Right lung (tissue), 5 donors: ENCODE measurements around the gene LZTR1. TPM values are rescaled to one million over a fixed set of nuclear protein-coding genes. Genes with fewer than 3 reads are reported as not detected.

Source experiments
- DNase-seq, 2 donors: peaks; one replicate each; pipeline ENCODE4 v3.0.0-alpha.2; 2013
- polyA plus RNA-seq, 5 donors: library from polyadenylated mRNA; unstranded; fragments of 120-200 nt; gene quantifications; one replicate each; pipeline versions ENCODE4 v1.2.1 to v1.2.3, GENCODE V29; 2013; ENCODE audit warnings: inconsistent platforms in 1 of 5, low replicate concordance in 1 of 5; ENCODE audit not compliant: insufficient read length in 5 of 5, insufficient read depth in 1 of 5

LZTR1 gene
- polyA plus RNA-seq, 5 donors = 43.4 to 67.5 (median 55.6) TPM

DNA sequence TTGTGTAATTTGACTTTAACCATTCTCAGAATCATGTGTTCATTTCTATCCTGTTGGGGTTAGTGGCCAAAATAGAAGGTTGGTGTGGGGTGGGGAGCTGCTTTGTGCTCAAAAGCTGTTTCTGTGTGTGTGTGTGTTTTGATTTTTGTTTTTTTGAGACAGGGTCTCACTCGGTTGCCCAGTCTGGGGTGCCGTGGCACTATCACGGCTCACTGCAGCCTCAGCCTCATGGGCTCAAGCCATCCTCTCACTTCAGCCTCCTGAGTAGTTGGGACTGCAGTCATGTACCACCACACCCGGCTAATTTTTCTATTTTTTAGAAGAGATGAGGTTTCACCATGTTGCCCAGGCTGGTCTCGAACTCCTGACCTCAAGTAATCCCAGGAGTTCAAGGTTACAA, 33.1 kb upstream of the LZTR1 start:
- DNase-seq = no peak

DNA sequence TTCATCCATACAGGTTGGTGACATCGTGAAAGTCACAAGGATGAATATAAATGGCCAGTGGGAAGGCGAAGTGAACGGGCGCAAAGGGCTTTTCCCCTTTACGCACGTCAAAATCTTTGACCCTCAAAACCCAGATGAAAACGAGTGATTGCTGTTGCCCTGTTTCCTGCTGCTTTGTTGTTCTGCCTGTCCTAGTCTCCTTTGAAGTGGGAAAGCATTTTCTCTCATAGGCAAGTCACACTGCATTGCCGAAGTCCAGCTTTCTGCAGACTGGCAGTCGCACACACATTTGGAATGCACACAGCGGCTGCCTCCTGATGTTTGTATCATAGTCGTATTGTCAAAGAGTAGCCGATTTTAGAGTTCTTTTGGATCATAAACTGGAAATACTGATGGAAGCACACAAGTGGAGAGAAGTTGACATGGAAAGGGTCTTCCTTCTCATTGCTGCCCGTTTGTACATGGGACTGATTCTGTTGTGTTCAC, 32.4 kb upstream of the LZTR1 start:
- DNase-seq = no peak

DNA sequence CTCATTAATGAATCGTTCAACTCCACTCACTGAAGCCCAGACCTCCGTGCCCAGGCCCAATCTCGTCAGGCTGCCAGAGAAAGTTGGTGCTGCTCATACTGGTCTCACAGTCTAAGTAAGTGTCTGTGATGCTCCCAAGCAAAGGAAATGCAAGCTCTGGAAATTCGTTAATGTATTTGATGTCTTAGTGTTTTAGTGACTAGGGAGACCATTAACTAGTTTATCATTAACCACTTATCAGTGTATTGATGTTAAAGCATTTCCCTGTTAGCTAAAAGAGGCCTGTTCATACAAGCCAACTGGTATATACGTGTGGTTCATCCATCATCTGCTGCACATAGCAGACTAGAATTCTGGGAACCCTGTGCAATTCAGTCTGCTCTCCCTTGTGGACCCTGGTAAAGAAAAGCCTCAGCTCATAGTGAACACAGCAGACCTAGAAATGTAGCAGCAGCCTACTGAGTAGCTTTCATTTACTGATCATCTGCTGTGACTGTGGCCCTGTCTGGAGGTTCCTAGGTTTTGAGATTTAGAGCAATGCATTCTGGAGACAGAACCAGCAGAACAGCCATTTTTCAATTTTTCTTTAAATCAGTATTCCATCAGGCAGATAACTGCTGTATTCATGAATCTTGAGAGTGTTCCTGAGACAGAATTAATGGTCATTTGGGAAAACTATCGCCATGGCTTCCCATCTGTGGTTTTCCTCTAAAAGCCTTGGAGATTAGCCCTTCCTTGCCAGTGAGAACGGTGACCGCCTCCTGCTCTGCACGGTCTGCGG, 30.8 kb upstream of the LZTR1 start:
- DNase-seq = no peak

DNA sequence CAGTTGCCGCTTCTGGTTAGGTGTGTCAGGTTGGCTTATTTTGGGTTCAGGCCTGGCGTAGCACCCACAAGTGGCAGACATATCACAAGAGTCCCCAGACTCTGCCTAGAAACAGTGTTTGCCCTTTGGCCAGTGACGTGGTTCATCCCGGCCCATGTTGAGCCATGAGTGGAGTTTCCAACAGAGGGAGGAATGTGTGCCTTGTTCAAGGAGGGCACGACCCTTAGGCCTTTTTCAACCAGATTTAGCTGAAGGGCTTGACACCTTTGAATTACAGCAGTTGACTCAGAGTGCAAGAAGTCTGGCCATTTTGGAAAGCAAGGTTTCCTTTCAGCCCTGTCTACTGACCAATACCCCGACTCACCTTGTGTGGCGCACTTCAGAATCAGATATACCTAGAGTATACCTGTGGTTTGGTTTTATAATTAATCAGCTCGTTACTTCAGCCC, 30.1 kb upstream of the LZTR1 start:
- no peak for DNase-seq

DNA sequence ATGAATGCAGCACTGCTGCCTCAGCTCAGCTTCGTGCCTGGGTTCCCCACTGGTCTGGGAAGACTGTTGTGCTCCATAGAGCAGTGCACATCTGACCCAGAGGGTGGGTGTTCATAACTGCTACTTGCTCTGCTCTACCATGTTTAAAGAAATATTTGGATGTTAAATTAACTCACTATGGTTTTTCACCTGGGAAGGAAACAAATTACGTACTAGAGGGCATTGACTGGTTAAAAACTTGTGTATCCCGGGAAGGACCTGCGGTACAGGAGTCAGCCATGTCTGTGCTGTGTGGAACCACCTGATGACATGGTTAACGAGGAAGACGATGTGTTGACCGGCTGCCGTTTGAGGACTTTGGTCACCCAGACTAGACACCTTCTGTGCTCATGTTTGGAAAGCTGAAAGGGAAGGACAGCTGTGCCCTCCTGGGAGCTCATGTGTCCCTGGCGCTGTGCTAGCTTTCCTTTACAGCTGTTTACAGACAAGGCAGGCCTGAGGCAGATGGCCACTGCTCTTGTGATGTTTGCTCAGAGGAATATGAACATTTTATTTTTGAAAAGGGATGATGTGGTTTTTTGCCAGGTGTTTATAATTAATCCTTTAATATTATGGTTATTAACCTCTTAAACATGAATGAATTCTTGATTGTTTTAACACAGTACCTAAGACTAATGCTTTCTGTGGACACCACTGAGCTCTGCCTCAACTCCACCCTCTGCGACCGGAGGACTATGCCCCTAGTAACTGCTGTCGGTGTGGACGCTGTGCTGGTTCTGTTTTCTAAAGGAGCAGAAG, 29.4 kb upstream of the LZTR1 start:
- no peak for DNase-seq

DNA sequence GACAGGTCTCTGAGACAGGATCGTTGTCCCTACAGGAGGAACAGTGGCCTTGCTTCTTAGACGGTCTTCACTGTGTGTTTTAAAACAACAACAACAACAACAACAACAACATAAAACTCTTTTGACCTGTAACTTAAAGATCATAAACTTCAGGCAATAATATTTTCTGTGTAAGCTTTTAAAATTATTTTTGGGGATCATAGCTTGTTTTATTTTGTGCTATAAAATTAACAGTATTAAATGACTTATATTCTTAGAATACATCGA, 28.8 kb upstream of the LZTR1 start:
- no peak for DNase-seq

DNA sequence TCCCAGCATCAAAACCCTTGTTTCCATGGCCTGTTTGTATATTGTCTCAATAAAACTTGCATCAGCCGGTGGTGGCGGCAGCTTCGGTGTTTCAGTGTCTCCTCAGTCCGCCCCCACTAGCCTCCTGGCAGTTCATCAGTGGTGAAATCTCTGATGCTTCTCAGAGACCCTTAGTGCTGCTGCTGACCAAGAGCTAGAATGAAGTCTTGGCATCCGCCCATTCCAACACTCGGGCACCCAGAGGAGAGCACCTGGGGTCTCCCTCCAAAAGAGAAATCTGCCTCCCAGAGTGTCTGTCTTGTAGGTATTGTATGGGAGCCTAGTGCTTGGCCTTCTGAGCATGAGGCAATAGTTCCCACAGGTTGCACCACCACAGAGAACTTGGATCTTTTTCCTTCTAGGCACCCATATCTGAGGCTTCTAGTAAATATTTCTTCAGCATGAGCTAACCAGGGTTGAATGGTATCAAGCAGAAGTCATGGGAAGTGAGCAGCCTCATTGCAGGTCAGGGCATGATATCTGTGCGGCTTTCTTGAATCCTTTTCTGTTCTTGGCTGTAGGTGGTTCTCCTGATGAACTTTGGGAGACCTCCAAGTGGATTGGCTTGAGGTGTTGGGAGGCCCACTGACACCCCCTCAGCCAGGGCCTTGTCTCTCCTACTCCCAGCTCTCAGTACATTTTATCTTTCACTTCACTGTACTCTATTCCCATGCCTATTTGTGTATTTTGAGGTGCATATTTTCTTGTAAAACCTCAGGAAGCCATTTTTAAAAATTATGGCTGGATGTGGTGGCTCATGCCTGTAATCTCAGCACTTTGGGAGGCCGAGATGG, 28.2 kb upstream of the LZTR1 start:
- DNase-seq = no peak

DNA sequence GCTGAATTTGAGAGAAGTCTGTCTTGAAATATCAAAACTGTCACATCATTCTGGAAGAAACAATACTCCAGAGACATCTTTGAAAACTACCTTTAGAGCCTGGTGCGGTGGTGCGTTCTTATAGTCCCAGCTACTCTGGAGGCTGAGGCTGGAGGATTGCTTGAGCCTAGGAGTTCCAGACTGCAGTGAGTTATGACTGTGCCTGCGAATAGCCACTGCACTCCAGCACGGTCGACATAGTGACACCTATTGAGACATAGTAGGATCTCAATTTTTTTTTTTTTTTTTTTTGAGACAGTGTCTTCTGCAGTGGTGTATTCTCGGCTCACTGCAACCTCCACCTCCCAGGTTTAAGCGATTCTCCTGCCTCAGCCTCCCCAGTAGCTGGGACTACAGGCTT, 26.5 kb upstream of the LZTR1 start:
- no peak for DNase-seq

DNA sequence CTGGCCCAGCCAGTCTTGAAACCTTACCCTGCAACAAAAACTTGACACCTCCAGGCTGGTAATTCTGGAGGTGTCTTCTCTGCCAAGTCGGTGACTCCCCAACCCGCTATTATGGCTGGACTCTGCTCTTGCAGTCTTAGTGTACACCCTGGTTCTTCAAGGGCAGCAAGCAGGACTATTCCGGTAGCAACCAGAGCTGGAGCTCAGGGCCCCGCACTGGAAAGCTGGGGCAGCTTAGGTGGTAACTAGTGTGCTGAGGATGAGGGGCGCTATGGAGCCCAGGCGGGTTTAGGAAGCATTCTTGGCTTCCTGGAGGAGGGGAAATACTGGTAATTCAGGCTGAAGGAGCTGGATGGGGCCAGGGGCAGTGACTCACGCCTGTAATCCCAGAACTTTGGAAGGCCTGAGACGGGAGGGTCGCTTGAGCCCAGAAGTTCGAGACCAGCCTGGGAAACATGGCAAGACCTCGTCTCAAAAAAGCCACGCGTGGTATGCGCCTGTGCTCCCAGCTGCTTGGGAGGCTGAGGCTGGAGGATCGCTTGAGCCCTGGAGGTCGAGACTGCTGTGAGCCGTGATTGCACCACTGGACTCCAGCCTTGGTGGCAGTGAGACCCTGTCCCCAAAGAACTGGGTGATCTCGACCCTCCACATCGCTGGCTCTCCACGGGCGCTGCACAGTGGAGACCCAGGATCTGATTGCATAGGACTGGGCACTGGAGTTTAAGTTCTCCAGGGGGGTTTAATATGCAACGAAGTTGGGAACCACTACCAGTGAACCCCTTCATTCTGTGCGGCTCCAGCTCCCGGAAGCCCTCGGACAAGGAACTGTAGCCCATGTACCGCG, 25.6 kb upstream of the LZTR1 start:
- DNase-seq = no peak

DNA sequence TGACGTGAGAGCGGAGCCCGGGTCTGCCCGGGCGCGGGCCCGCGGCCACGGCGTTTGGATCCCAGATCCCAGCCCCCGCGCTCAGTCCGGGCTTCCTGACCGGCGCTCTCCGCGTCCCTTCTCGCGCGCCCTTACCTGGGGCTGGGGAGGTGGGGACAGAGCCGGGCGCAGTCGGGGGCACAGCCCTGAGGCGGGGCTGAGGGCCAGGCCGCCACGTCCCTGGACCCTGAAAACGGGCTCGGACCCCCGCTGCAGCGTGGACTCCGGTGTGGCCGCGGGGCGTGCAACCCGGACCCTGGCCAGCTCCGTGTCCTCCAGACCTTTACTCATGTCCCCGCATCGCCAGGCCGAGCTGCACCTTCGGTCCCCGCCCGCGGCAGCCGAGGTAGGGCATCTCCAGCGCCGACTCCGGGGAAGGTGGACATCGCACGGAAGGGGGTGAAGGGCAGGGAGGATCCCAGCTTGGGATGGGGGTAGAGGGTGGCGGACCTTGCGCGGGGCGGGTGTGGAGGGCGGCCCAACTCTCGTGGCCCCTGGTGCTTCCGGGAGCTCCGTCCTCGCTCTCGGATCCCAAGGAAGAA, 24.9 kb upstream of the LZTR1 start:
- no peak for DNase-seq

DNA sequence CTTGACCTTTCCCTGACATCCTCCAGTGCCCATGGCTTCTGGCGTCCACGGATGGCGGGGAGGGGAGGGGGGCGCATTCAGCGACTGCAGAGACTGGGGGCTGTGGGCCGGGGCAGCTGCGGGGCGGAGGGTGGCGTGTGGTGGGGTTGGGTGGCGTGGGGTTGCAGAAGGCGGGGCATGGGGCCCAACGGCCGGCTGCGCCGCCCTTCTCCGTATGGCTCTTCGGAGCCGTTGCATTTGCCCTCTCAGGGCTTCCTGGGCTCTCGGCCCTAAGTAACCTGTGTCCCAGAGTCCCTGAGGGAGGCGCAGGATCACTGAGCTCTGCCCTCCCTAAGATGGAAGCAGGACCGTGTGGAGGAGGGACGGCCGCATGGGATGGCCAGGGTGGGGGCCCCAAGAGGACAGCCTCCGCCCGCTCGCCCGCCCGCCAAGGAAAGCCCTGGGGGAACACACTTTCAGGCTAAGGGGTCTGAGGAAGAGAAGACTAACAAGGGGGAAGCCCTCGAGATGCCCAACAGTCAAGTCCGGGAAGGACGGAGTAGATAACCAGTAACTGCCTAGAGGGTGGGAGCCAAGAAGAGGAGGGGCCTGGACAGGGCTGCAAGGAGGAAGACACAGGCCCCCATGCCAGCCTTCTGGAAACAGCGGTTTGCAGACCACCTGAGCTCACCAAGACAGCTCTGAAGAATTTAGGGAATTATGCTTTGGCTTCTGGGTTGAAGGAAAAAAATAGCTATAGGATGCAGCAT, 24.2 kb upstream of the LZTR1 start:
- DNase-seq = no peak

DNA sequence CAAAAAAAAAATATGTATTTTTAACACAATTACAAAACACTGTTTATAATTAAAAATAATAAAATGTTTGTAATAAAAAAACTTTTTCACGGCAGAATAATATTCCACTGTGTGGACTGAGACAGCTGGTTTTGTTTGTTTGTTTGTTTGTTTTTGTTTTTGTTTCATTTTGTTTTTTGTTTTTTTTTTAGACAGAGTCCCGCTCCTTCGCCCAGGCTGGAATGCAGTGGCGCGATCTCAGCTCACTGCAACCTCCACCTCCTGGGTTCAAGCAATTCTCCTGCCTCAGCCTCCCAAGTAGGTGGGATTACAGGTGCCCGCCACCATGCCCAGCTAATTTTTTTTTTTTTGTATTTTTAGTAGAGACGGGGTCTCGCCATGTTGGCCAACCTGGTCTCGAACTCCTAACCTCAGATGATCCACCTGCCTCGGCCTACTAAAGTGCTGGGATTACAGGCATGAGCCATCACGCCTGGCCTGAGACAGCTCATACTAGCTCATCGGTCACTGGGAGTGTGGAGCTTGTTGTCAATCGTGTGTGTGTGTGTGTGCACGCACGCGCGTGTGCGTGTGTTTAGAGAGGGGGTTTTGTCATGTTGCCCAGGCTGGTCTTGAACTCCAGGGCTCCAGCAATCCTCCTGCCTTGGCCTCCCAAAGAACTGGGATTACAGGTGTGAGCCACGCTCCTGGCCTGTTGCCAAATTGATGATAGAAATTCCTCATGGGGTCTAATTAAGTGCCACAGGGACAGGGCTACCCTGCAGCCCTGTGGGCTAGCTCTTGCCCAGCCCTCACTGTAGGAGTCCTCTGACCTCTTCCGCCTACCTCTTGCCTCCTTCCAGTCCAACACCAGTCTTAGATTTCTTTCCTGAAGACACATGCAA, 22.3 kb upstream of the LZTR1 start:
- no peak for DNase-seq

DNA sequence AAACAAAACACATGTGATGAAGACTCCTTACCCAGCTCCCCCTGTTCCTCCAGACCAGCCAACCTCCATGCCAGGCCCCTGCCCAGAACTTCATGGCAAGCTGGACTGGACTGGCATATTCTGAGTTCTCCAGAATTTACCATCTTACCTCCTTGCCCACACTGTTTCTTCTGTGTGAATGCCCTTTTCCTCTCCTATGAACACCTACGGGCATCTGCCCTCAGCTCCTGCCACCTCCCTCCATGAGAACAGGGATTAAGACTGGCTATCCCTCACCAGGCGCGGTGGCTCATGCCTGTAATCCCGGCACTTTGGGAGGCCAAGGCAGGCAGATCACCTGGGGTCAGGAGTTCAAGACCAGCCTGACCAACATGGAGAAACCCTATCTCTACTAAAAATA, 21.5 kb upstream of the LZTR1 start:
- DNase-seq = no peak

DNA sequence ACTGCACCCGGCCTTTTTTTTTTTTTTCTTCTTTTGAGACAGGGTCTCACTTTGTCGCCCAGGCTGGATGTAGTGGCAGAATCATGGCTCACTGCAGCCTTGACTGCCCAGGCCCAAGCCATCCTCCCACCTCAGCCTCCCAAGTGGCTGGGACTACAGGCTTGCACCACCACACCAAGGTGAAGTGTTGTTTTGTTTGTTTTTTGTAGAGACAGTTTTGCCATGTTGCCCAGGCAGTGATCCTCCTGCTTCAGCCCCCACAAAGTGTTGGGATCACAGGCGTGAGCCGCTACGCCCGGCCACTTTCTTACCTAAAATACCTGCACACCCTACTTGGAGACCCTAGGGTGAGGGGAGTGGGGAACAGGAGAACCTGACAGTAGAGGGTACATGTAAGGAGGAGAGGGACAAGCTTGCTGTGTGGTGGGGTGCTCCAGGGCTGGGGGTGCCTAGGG, 19.6 kb upstream of the LZTR1 start:
- DNase-seq = no peak

DNA sequence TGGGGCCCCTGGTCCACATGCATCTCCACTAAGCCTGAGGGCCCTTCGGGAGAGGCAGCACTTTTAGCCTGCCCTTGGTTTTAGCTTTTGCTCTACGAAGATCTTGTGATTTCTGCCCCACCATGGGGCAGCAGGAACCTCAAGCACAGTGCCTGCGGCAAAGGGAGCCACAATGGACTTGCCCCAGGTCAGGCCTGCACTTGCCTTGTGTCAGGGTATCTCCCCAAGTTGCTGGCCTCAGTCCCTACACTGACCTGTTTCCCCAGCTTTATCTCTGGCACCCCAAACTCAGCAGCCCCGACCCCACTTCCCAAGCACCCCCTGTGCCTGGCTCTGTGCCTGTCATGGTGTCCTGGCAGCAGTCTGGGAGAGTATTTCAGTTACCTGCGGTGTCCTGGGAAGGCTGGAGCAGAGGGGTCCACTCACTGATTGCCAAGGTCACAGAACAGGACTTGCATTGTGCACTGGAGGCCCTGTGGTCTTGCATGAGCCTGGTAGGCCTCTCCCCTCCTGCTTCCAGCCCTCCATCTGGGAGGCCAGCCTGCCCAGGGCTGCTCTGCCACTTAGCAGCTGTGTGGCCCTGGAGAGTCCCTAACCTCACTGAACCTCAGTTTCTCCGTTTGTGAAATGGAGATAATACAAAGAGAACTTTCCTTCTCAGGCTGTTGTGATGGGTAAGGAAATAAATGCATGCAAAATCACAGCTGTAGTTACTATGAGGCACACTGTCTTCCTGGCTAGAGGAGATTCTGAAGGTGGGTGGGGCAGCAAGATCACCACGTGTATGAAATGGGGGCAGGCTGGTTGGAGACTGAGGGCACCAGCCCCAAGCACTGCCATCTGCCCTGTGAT, 18.7 kb upstream of the LZTR1 start:
- no peak for DNase-seq

DNA sequence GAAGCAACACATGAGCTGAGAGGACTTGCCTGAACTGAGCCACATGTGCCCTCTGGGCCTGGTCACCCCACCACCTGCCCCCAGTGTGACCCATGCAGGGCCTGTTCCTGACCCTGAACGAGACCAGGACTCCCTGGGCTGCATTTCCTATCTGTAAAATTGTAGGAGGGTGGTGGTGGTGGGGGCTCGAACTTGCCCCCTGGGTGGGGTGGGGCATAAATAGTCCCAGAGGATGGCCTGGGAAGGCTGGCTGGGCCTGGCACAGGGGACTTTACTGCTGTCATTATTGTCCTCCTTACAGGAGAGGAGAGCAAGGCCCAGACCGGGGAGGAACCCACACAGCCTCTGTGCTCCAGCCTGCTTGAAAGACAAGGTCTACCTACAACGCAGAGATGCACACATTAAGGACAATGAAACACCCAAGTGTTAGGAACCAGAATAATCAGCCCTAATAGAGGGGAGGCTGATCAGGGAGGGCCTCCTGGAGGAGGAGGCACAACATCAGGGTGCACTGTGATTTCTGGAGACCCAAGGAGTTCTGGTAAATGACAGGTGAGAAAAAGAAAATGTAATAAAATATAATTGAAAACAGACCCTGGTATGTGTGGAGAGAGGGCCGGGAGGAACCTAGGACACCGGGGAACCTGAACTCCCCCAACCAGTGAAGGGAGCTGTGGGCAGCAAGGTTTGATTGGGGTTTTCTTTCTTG, 17.9 kb upstream of the LZTR1 start:
- no peak for DNase-seq

DNA sequence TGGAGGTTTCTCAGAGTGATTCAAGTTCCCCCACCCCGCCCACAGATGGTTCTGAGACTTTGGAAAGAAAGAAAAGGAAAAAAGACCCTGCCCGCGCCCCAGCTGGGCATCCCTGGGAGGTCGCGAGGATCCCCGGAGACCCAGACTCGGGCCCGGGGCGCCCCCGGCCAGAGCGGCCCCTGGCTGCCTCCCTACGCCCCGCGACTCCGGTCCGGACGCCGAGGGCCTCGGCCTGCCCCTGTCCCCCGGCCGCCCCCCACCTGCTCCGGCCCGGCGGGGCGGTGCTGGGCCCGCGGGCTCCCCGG, 17.3 kb upstream of the LZTR1 start:
- DNase-seq = no peak
